ENCODE data around the gene PCDHGC3. TPM values are rescaled to one million over a fixed set of nuclear protein-coding genes. Genes with fewer than 3 reads are reported as not detected.

The PCDHGC3 gene
- total and polyA plus RNA-seq, 2 of the 8 experiments (the other 6 are each of a cell fraction or from before 2014, with no cell fraction given) = 4.7 to 18.6 TPM

DNA sequence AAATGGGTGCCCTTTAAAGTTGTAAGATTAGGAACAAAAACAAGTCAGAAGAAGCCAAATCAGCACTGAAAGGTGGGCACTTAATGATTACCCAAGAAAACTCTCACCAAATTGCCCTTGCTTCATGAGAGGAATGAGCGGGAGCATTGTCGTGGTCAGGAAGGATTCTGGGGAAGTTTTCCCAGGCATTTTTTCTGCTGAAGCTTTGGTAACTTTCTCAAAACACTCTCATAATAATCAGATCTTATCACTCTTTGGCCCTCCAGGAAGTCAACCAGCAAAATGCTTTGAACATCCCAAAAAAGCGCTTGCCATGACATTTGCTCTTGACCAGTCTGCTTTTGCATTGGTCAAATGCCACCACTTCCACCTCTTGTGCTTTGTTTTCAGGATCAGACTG lies 10.4 kb upstream of the PCDHGC3 start:
- no peak overlapping the region for H3K4me3 ChIP-seq (ENCODE audit: extremely low read depth in 1 of 4, insufficient read depth in 2 of 4, low read depth in 3 of 4, low read length in 4 of 4)
- H3K56ac ChIP-seq (replicated peaks; ENCODE audit: insufficient read length, low read depth, low read length) = no peak overlapping the region
- WGBS, 2 experiments (ENCODE audit: extremely low coverage in 1 of 2, insufficient coverage in 1 of 2, insufficient read length in 1 of 2, insufficient replicate concordance in 2 of 2, low coverage in 1 of 2, low lambda C conversion rate in 2 of 2, missing lambda C conversion rate in 1 of 2) = 90% methylated on average over 3 of the region's 3 CpGs; no CpG with 5 or more reads in 1 of the 2 experiments
- H3K27me3 ChIP-seq (replicated peaks in 1 of 4; ENCODE audit: control insufficient read depth in 3 of 4, extremely low read depth in 1 of 4, insufficient read depth in 3 of 4, low read length in 3 of 4) = no peaks in the 10 kb centered on the region
- DNase-seq (ENCODE audit: low read depth in 1 of 2, low spot score in 2 of 2) = no peak
- H3K18ac ChIP-seq (ENCODE audit: extremely low read depth, low read length) = no peak overlapping the region
- no peak overlapping the region for H3K27ac ChIP-seq (ENCODE audit: low read depth, low read length)
- CTCF ChIA-PET (ENCODE audit: partially characterized antibody) = interaction anchor here (0.8 to 4.5 kb wide), 5 partner anchors 13 to 59 kb away, joined by 4 to 31 read pairs (median 6); partner anchors contain the start of gene PCDHGA10
- H4K91ac ChIP-seq (replicated peaks; ENCODE audit: insufficient read length, low read length) = no peak overlapping the region
- H3K9ac ChIP-seq (replicated peaks in 1 of 4; ENCODE audit: extremely low read depth in 1 of 4, low read depth in 3 of 4, low read length in 3 of 4) = no peak overlapping the region
- H3K23me2 ChIP-seq (ENCODE audit: low read depth, low read length) = no peaks in the 10 kb centered on the region
- no peak overlapping the region for H2BK120ac ChIP-seq (replicated peaks; ENCODE audit: low read depth, low read length)
- no peaks in the 10 kb centered on the region for H3K9me3 ChIP-seq (ENCODE audit: insufficient read depth in 2 of 2, low read depth in 1 of 2, low read length in 1 of 2)
- no peaks in the 10 kb centered on the region for H3K4me1 ChIP-seq (replicated peaks in 1 of 4; ENCODE audit: control insufficient read depth in 3 of 4, insufficient read depth in 4 of 4, low read length in 3 of 4)
- no peak overlapping the region for H3K14ac ChIP-seq (ENCODE audit: insufficient read length)
- no peak overlapping the region for H2AFZ ChIP-seq (ENCODE audit: low read length)
- no peak overlapping the region for H4K5ac ChIP-seq (ENCODE audit: insufficient read length, low read depth, low read length)
- no peaks in the 10 kb centered on the region for H3K79me2 ChIP-seq (ENCODE audit: control insufficient read depth in 1 of 2, insufficient read depth in 2 of 2, low read length in 2 of 2)
- no peak overlapping the region for H2BK12ac ChIP-seq (ENCODE audit: low read depth, low read length)
- no peaks in the 10 kb centered on the region for H3K79me1 ChIP-seq (ENCODE audit: low read depth, low read length)
- no peak overlapping the region for H3K23ac ChIP-seq (ENCODE audit: insufficient read length)
- H2BK5ac ChIP-seq (ENCODE audit: low read depth, low read length) = no peak overlapping the region
- no peak overlapping the region for H2AK5ac ChIP-seq (ENCODE audit: low read depth, low read length)
- FAIRE-seq = no peak
- POLR2A ChIA-PET (ENCODE audit: partially characterized antibody) = interaction anchor here (0.7 kb wide), 1 partner anchor 13 kb away, joined by 3 read pairs; no protein-coding TSS in a partner anchor
- no peak overlapping the region for H4K8ac ChIP-seq (ENCODE audit: extremely low read depth, insufficient read depth, low read length)
- no peaks in the 10 kb centered on the region for H4K20me1 ChIP-seq (replicated peaks in 1 of 2; ENCODE audit: control insufficient read depth in 1 of 2, insufficient read depth in 2 of 2, low read length in 2 of 2)
- no peak overlapping the region for H2BK20ac ChIP-seq (ENCODE audit: low read length)
- no peak overlapping the region for H3K4me2 ChIP-seq (ENCODE audit: insufficient read depth in 1 of 2, low read depth in 2 of 2, low read length in 2 of 2)
- no peaks in the 10 kb centered on the region for H3K36me3 ChIP-seq (ENCODE audit: control insufficient read depth in 2 of 4, insufficient read depth in 4 of 4, low read length in 3 of 4)
- no peak overlapping the region for H2BK15ac ChIP-seq (ENCODE audit: low read length)
- H3K4ac ChIP-seq (replicated peaks; ENCODE audit: insufficient read length, low read depth, low read length) = no peak overlapping the region
- TF ChIP-seq TAF1 (IDR thresholded peaks at IDR 0.05; ENCODE audit: low read depth, low read length) (no peak), RFX5 (IDR thresholded peaks at IDR 0.05; ENCODE audit: borderline replicate concordance, low read depth, low read length) (no peak), HDAC2 (IDR thresholded peaks at IDR 0.05; ENCODE audit: borderline replicate concordance in 1 of 2, low read depth in 2 of 2, low read length in 2 of 2) (no peak), JUN (IDR thresholded peaks at IDR 0.05; ENCODE audit: low read depth, low read length) (no peak)
- TF ChIP-seq, protein P1, sequence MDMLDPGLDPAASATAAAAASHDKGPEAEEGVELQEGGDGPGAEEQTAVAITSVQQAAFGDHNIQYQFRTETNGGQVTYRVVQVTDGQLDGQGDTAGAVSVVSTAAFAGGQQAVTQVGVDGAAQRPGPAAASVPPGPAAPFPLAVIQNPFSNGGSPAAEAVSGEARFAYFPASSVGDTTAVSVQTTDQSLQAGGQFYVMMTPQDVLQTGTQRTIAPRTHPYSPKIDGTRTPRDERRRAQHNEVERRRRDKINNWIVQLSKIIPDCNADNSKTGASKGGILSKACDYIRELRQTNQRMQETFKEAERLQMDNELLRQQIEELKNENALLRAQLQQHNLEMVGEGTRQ (IDR thresholded peaks at IDR 0.05; ENCODE audit: low read length) = no peak
